K562 (cell line): ENCODE measurements around the gene HARS2. TPM values are rescaled to one million over a fixed set of nuclear protein-coding genes. Genes with fewer than 3 reads are reported as not detected.
A peak's percentile ranks its signal among the peaks of the same experiment; 100 is the strongest.

Experiments
- CBFA2T3 ChIP-seq: fragments of 450-650 bp; IDR thresholded peaks from 2 replicates; pipeline ENCODE4 v1.6.1; 2017
- CEBPG ChIP-seq, 3 experiments: fragments of 200-800 bp in 1 of 3; sonication (Bioruptor generic) in 1 of 3; sonication (generic) in 1 of 3; formaldehyde crosslinking in 1 of 3; IDR thresholded peaks in 2 of 3; conservative IDR thresholded peaks in 1 of 3; 2 replicates each; pipeline versions ENCODE4 v1.6.1 to v1.8.0; 2016 to 2022; ENCODE audit warnings: missing compliant biosample characterization in 2 of 3, missing genetic modification characterization in 2 of 3, mild to moderate bottlenecking in 1 of 3, missing genetic modification reagents in 1 of 3
- ERF ChIP-seq: fragments of 450-650 bp; formaldehyde crosslinking; IDR thresholded peaks from 2 replicates; pipeline ENCODE4 v1.4.0; 2020; ENCODE audit warnings: mild to moderate bottlenecking, mixed read lengths
- FOXO4 ChIP-seq: fragments of 450-650 bp; formaldehyde crosslinking; IDR thresholded peaks from 2 replicates; pipeline ENCODE4 v1.4.0; 2020; ENCODE audit warnings: mild to moderate bottlenecking, moderate library complexity
- GABPB2 ChIP-seq: fragments of 250-450 bp; sonication (Bioruptor Pico); conservative IDR thresholded peaks from 2 replicates; pipeline ENCODE4 v1.5.1; 2021; ENCODE audit warnings: mild to moderate bottlenecking
- PRMT5 ChIP-seq: sonication (generic); formaldehyde crosslinking; IDR thresholded peaks from 2 replicates; pipeline ENCODE4 v1.5.0; 2020; ENCODE audit warnings: missing genetic modification reagents
- STAG1 ChIP-seq: sonication (generic); formaldehyde crosslinking; IDR thresholded peaks from 2 replicates; pipeline ENCODE4 v1.5.0; 2020; ENCODE audit warnings: missing genetic modification reagents, borderline replicate concordance
- ZC3H4 ChIP-seq: sonication (generic); formaldehyde crosslinking; IDR thresholded peaks from 2 replicates; pipeline ENCODE4 v1.9.0; 2021; ENCODE audit warnings: missing genetic modification reagents, borderline replicate concordance
- ZNF134 ChIP-seq: fragments of 250-450 bp; sonication (Bioruptor Pico); conservative IDR thresholded peaks from 2 replicates; pipeline ENCODE4 v1.4.0; 2020
- ZNF318 ChIP-seq, 2 experiments: fragments of 450-650 bp; IDR thresholded peaks; 2 replicates each; pipeline ENCODE4 v1.6.1; 2016; ENCODE audit warnings: mild to moderate bottlenecking in 2 of 2, borderline replicate concordance in 1 of 2, low read depth in 1 of 2, moderate library complexity in 1 of 2
- ZNF354B ChIP-seq: fragments of 250-450 bp; sonication (Bioruptor Pico); IDR thresholded peaks from 2 replicates; pipeline ENCODE4 v1.4.0; 2020
- ZNF639 ChIP-seq, 2 experiments: fragments of 200-800 bp in 1 of 2; sonication (Bioruptor generic) in 1 of 2; sonication (generic) in 1 of 2; formaldehyde crosslinking in 1 of 2; IDR thresholded peaks in 1 of 2; conservative IDR thresholded peaks in 1 of 2; 2 replicates each; pipeline versions ENCODE4 v1.5.0 to v1.6.1; 2016 to 2020; ENCODE audit warnings: missing compliant biosample characterization in 1 of 2, missing genetic modification characterization in 1 of 2, missing genetic modification reagents in 1 of 2
- polyA plus RNA-seq, 8 experiments: library from polyadenylated mRNA; depleted of rRNA in 4 of 8; stranded (reverse) in 5 of 8; unstranded in 3 of 8; fragments of >200 nt; fragmentation: Nextera tagmentation in 2 of 8; fragmentation: Illumina TruSeq in 1 of 8; extraction: Ambion mirVana in 2 of 8; extraction: Trizol in 1 of 8; gene quantifications; 2 replicates each; pipeline versions ENCODE4 v1.2.1 to v1.2.3, GENCODE V29; 2011 to 2014; ENCODE audit warnings: inconsistent platforms in 1 of 8, missing spikeins in 1 of 8
- total RNA-seq, 7 experiments: library from RNA; depleted of rRNA in 6 of 7; stranded (reverse); fragments of >200 nt in 6 of 7; fragmentation: Illumina TruSeq in 2 of 7; extraction: Trizol in 2 of 7; gene quantifications; 2 replicates each; pipeline versions ENCODE4 v1.2.1 to v1.2.3, GENCODE V29; 2011 to 2021; ENCODE audit warnings: low replicate concordance in 1 of 7

The HARS2 gene
- total and polyA plus RNA-seq, 9 of the 15 experiments (the other 6 are each of a cell fraction or from before 2014, with no cell fraction given), result 8.5 to 41.6 (median 27.1) TPM

GRCh38 chr5:140690941-140691924, at the start of gene HARS2, which contains the start of gene HARS1 (continued):
- TF ChIP-seq ZNF318 (IDR thresholded peaks at IDR 0.05; ENCODE audit: borderline replicate concordance in 1 of 2, low read depth in 1 of 2), result no peak
- no peak for TF ChIP-seq PRMT5 (CRISPR knock-in tag)
- TF ChIP-seq ZNF354B (CRISPR knock-in tag), result no peak
- no peak for TF ChIP-seq FOXO4 (CRISPR knock-in tag)
- TF ChIP-seq ERF (CRISPR knock-in tag), result no peak
- no peak for TF ChIP-seq STAG1 (CRISPR knock-in tag)
- no peak for TF ChIP-seq ZC3H4 (CRISPR knock-in tag)
- 0 out of 2 replicates have a peak, but pooled peaks have one; percentile 16 for TF ChIP-seq CEBPG (CRISPR knock-in tag; IDR thresholded peaks at IDR 0.05)
- TF ChIP-seq CEBPG (tag; conservative IDR thresholded peaks at IDR 0.05 in 1 of 2, IDR thresholded peaks at IDR 0.05 in 1 of 2), result no peak
- TF ChIP-seq CBFA2T3, result 0 out of 2 replicates have a peak, but pooled peaks have one; percentile 8
- no peak for TF ChIP-seq GABPB2 (CRISPR knock-in tag)
- TF ChIP-seq ZNF134 (CRISPR knock-in tag), result no peak
- peak in 1 of 2 experiments; percentile 66; a peak in 2 of 4 replicates for TF ChIP-seq ZNF639 (CRISPR knock-in tag; conservative IDR thresholded peaks at IDR 0.05 in 1 of 2, IDR thresholded peaks at IDR 0.05 in 1 of 2)
